Esophagus muscularis mucosa (tissue), 4 donors: ENCODE measurements around the gene TLK1.

Experiments
- EP300 ChIP-seq: sonication (generic); formaldehyde crosslinking; IDR thresholded peaks from one replicate; pipeline ENCODE4 v1.6.1; 2017; ENCODE audit warnings: antibody characterized with exemption
- POLR2A ChIP-seq: fragments of 450-650 bp; IDR thresholded peaks from one replicate; pipeline ENCODE4 v1.6.1; 2017; ENCODE audit warnings: antibody characterized with exemption, moderate library complexity, mild to moderate bottlenecking, low read depth
- POLR2AphosphoS5 ChIP-seq, 2 donors: sonication (generic); formaldehyde crosslinking; IDR thresholded peaks; one replicate each; pipeline ENCODE4 v1.6.1; 2017; ENCODE audit warnings: antibody characterized with exemption in 2 of 2
- TF ChIP-seq, protein P1 (sequence below), 3 experiments: fragments of 200-600 bp in 2 of 3; fragments of 450-650 bp in 1 of 3; sonication (generic) in 2 of 3; IDR thresholded peaks; one replicate each; pipeline ENCODE4 v1.5.1; 2017 to 2019; ENCODE audit warnings: antibody characterized with exemption in 3 of 3, mild to moderate bottlenecking in 2 of 3, moderate library complexity in 1 of 3

DNA sequence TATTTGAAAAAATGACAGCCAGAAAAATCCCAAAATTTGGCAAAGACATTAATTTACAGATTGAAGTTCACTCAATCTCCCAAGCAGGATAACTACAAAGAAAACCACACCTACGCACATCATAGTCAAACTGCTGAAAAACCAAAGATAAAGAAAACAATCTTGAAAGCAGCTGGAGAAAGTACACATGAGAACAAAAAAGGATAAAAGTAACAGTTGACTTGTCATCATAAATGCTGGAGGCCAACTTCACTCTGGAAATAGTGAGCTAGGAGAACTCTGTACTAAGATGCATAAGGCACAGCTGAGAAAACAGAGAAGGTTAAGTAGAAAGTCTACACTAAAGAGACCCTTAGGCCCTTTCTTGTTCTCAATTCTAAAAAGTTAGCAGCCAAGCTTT, 73.1 kb downstream of the TLK1 start:
- TF ChIP-seq, protein P1, sequence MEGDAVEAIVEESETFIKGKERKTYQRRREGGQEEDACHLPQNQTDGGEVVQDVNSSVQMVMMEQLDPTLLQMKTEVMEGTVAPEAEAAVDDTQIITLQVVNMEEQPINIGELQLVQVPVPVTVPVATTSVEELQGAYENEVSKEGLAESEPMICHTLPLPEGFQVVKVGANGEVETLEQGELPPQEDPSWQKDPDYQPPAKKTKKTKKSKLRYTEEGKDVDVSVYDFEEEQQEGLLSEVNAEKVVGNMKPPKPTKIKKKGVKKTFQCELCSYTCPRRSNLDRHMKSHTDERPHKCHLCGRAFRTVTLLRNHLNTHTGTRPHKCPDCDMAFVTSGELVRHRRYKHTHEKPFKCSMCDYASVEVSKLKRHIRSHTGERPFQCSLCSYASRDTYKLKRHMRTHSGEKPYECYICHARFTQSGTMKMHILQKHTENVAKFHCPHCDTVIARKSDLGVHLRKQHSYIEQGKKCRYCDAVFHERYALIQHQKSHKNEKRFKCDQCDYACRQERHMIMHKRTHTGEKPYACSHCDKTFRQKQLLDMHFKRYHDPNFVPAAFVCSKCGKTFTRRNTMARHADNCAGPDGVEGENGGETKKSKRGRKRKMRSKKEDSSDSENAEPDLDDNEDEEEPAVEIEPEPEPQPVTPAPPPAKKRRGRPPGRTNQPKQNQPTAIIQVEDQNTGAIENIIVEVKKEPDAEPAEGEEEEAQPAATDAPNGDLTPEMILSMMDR (IDR thresholded peaks at IDR 0.05), result no peak
- TF ChIP-seq EP300, result no peak
- TF ChIP-seq POLR2AphosphoS5 (IDR thresholded peaks at IDR 0.05), result no peak
- TF ChIP-seq POLR2A, result no peak
